ENCODE data around the gene XKRX.

The XKRX gene

DNA sequence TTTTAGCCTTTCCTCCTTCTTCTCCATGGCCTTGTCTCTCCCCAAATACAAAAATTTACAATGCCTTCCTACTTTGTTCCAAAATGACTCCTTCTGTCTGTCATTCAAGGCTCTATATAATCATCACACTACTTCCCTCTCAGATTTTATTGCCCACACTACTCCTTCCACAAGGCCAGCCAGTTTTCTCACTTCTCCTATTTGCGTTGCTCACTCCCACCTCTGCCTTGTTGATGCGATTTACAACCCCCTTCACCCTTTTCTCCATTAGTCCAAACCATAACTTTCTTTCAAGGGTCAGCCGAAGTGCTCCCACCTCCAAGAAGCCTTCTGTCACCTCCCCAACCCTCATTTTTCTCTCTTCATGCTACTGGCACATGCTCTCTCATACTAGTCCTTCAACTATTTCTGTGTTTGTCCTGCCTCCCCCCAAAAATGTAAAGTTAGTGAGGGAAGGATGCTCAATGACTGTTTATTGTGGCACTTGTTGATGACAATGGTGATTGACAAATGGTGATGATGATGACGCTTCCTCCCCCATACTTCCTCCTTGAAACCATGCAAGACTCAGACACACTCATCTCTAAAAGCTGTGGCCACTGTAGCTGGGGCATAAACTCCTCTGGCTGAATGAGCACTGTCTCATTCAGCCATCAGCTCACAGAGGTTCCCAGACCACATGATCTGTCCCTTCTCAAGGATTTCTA is 2.7 kb upstream of the XKRX start:
- no peak overlapping the region for H3K4me2 ChIP-seq (ENCODE audit: insufficient read depth, low read length)
- DNase-seq (no peak), ATAC-seq (ENCODE audit: insufficient read depth, low read depth) (no peak)
- no peak for TF ChIP-seq EZH2 (IDR thresholded peaks at IDR 0.05; ENCODE audit: borderline replicate concordance, low read depth, low read length, severe bottlenecking)
- TF ChIP-seq, protein P1, sequence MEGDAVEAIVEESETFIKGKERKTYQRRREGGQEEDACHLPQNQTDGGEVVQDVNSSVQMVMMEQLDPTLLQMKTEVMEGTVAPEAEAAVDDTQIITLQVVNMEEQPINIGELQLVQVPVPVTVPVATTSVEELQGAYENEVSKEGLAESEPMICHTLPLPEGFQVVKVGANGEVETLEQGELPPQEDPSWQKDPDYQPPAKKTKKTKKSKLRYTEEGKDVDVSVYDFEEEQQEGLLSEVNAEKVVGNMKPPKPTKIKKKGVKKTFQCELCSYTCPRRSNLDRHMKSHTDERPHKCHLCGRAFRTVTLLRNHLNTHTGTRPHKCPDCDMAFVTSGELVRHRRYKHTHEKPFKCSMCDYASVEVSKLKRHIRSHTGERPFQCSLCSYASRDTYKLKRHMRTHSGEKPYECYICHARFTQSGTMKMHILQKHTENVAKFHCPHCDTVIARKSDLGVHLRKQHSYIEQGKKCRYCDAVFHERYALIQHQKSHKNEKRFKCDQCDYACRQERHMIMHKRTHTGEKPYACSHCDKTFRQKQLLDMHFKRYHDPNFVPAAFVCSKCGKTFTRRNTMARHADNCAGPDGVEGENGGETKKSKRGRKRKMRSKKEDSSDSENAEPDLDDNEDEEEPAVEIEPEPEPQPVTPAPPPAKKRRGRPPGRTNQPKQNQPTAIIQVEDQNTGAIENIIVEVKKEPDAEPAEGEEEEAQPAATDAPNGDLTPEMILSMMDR (IDR thresholded peaks at IDR 0.05; ENCODE audit: borderline replicate concordance, extremely low read depth, low read length, poor library complexity, severe bottlenecking), result no peak
- no peaks in the 10 kb centered on the region for H4K20me1 ChIP-seq (ENCODE audit: insufficient read depth, low read length)
- no peak overlapping the region for H3K4me3 ChIP-seq (ENCODE audit: low read depth in 1 of 2, low read length in 2 of 2)
- H3K36me3 ChIP-seq (ENCODE audit: insufficient read depth, low read length), result no peaks in the 10 kb centered on the region
- no peaks in the 10 kb centered on the region for H3K4me1 ChIP-seq (ENCODE audit: insufficient read depth, low read length)
- no peaks in the 10 kb centered on the region for H3K27me3 ChIP-seq (ENCODE audit: insufficient read depth, low read length, poor library complexity)
- H3K9me3 ChIP-seq (ENCODE audit: insufficient read depth, low read length, severe bottlenecking), result no peaks in the 10 kb centered on the region
- no peak overlapping the region for H3K27ac ChIP-seq (ENCODE audit: low read length)
- no peak overlapping the region for H2AFZ ChIP-seq (ENCODE audit: low read depth, low read length)
- H3K9ac ChIP-seq (ENCODE audit: low read depth, low read length), result no peak overlapping the region
- no peaks in the 10 kb centered on the region for H3K79me2 ChIP-seq (ENCODE audit: insufficient read depth, low read length)

DNA sequence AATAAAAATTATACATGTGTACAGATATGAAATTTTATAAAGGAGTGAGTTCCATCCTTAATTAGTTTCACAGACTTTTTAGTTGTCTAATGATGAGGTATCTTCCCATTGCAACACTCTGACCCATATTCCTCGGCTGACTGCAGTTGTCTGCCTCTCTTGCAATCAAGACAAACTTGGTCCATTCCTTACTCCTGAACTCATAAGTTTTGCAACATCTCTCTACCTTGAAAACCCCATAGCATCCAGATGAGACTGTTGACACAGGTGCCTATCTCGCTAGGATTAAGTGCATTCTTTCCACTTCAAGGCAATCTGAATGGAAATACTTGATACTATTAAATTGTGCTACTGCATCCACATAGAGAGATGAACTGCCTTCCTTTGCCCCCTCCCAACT is 2.3 kb downstream of the XKRX start:
- no peaks in the 10 kb centered on the region for H3K9me3 ChIP-seq (ENCODE audit: insufficient read depth, low read length, severe bottlenecking)
- TF ChIP-seq EZH2 (IDR thresholded peaks at IDR 0.05; ENCODE audit: borderline replicate concordance, low read depth, low read length, severe bottlenecking), result no peak
- TF ChIP-seq, protein P1 (IDR thresholded peaks at IDR 0.05; ENCODE audit: borderline replicate concordance, extremely low read depth, low read length, poor library complexity, severe bottlenecking), result no peak
- H3K27me3 ChIP-seq (ENCODE audit: insufficient read depth, low read length, poor library complexity), result no peaks in the 10 kb centered on the region
- no peaks in the 10 kb centered on the region for H3K4me1 ChIP-seq (ENCODE audit: insufficient read depth, low read length)
- DNase-seq (no peak), ATAC-seq (ENCODE audit: insufficient read depth, low read depth) (no peak)
- no peak overlapping the region for H3K9ac ChIP-seq (ENCODE audit: low read depth, low read length)
- no peak overlapping the region for H3K27ac ChIP-seq (ENCODE audit: low read length)
- no peaks in the 10 kb centered on the region for H4K20me1 ChIP-seq (ENCODE audit: insufficient read depth, low read length)
- H3K4me2 ChIP-seq (ENCODE audit: insufficient read depth, low read length), result no peak overlapping the region
- H3K36me3 ChIP-seq (ENCODE audit: insufficient read depth, low read length), result no peaks in the 10 kb centered on the region
- H2AFZ ChIP-seq (ENCODE audit: low read depth, low read length), result no peak overlapping the region
- no peaks in the 10 kb centered on the region for H3K79me2 ChIP-seq (ENCODE audit: insufficient read depth, low read length)
- no peak overlapping the region for H3K4me3 ChIP-seq (ENCODE audit: low read depth in 1 of 2, low read length in 2 of 2)

DNA sequence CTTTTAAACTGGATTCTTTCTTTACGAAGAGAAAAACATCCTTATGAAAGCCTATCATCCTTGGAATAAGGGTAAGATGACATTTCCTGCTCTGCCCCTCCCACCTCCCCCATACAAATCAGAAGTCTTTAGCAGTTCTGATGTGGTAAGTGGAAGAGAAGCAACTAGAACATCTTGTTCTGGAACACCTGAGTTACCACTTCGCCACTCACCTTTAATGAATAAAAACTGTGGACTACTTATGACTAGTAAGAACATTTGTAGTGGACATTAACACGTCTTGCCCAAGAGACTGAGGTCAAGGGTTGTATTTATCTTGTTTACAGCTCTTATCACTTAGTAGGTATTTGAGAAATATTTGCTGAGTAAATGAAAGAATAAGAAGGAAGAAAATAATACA is 4.3 kb downstream of the XKRX start:
- Histone ChIP-seq H3K9ac (ENCODE audit: low read depth, low read length) (no peak overlapping the region), H3K9me3 (ENCODE audit: insufficient read depth, low read length, severe bottlenecking) (no peaks in the 10 kb centered on the region), H2AFZ (ENCODE audit: low read depth, low read length) (no peak overlapping the region), H3K4me2 (ENCODE audit: insufficient read depth, low read length) (no peak overlapping the region), H3K4me3 (ENCODE audit: low read depth in 1 of 2, low read length in 2 of 2) (no peak overlapping the region), H3K27ac (ENCODE audit: low read length) (no peak overlapping the region), H3K4me1 (ENCODE audit: insufficient read depth, low read length) (no peaks in the 10 kb centered on the region), H3K79me2 (ENCODE audit: insufficient read depth, low read length) (no peaks in the 10 kb centered on the region), H3K36me3 (ENCODE audit: insufficient read depth, low read length) (no peaks in the 10 kb centered on the region), H3K27me3 (ENCODE audit: insufficient read depth, low read length, poor library complexity) (no peaks in the 10 kb centered on the region), H4K20me1 (ENCODE audit: insufficient read depth, low read length) (no peaks in the 10 kb centered on the region)
- no peak for TF ChIP-seq EZH2 (IDR thresholded peaks at IDR 0.05; ENCODE audit: borderline replicate concordance, low read depth, low read length, severe bottlenecking)
- TF ChIP-seq, protein P1 (IDR thresholded peaks at IDR 0.05; ENCODE audit: borderline replicate concordance, extremely low read depth, low read length, poor library complexity, severe bottlenecking), result no peak
- no peak for DNase-seq
- ATAC-seq (ENCODE audit: insufficient read depth, low read depth), result no peak

Data from DND-41 (cell line).